Measurements from ENCODE around the gene LMX1A. TPM values are rescaled to one million over a fixed set of nuclear protein-coding genes. Genes with fewer than 3 reads are reported as not detected.

Gene LMX1A
- polyA plus RNA-seq, 1 donor from 2014 or later = 0.47 TPM

DNA sequence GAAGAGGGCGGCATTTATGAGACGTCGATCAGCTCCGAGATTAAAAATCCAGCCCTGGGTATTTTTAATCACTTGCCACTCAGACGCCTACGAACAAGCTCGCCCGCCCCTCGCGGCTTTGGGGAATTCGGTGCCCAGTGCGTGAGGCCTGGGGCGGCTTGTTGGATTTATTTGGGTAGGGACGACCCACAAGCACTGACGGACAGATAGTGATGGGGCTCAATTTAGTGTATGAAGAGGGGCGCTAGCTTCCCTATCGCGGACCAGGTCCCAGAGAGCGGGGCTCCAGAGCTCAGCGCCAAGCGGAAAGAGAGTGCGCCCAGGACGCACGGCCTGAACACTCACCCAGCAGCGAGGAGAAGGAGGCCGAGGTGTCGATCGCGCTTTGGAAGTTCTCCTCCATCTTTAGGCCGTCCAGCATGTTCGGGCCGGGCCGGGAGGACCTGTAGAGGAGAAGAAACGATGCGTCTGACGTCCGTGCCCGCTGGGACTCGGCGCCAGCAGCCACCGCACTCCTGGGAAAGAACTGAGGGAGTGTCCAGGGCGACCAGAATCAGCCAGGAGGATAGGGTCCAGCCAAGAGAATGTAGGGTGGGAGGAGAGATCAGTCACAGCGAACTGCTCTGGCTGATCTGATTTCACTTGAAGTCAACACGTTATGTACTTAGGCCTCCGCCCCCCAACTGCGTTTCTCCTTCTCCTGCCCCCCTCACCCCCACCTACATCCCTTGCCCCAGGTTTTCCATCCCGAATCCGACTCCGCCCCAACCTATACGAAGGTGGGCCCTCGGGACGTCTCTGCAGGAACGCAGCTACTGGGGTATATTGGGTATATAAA, 1.2 kb downstream of the LMX1A start:
- peak; percentile 63 for TF ChIP-seq EZH2 (IDR thresholded peaks at IDR 0.05; ENCODE audit: borderline replicate concordance, insufficient read depth, low read length, poor library complexity, severe bottlenecking)
- TF ChIP-seq, protein P1, sequence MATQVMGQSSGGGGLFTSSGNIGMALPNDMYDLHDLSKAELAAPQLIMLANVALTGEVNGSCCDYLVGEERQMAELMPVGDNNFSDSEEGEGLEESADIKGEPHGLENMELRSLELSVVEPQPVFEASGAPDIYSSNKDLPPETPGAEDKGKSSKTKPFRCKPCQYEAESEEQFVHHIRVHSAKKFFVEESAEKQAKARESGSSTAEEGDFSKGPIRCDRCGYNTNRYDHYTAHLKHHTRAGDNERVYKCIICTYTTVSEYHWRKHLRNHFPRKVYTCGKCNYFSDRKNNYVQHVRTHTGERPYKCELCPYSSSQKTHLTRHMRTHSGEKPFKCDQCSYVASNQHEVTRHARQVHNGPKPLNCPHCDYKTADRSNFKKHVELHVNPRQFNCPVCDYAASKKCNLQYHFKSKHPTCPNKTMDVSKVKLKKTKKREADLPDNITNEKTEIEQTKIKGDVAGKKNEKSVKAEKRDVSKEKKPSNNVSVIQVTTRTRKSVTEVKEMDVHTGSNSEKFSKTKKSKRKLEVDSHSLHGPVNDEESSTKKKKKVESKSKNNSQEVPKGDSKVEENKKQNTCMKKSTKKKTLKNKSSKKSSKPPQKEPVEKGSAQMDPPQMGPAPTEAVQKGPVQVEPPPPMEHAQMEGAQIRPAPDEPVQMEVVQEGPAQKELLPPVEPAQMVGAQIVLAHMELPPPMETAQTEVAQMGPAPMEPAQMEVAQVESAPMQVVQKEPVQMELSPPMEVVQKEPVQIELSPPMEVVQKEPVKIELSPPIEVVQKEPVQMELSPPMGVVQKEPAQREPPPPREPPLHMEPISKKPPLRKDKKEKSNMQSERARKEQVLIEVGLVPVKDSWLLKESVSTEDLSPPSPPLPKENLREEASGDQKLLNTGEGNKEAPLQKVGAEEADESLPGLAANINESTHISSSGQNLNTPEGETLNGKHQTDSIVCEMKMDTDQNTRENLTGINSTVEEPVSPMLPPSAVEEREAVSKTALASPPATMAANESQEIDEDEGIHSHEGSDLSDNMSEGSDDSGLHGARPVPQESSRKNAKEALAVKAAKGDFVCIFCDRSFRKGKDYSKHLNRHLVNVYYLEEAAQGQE (IDR thresholded peaks at IDR 0.05; ENCODE audit: borderline replicate concordance) = no peak
- TF ChIP-seq TAF1 (IDR thresholded peaks at IDR 0.05; ENCODE audit: low read depth) = no peak
- no peaks in the 10 kb centered on the region for H3K36me3 ChIP-seq (ENCODE audit: insufficient read depth, low read length)
- H3K9me3 ChIP-seq (ENCODE audit: low read length) = no peaks in the 10 kb centered on the region
- no peak overlapping the region for H3K27ac ChIP-seq (ENCODE audit: low read length)
- no peak overlapping the region for H3K4me2 ChIP-seq (ENCODE audit: low read length)
- H3K9me2 ChIP-seq (ENCODE audit: insufficient read depth, low read length) = no peaks in the 10 kb centered on the region
- H3K4me3 ChIP-seq (ENCODE audit: low read length) = peak overlapping the region; percentile 60
- H3K9ac ChIP-seq (ENCODE audit: low read length) = no peak overlapping the region
- H2AFZ ChIP-seq (ENCODE audit: low read depth, low read length) = no peak overlapping the region
- no peaks in the 10 kb centered on the region for H3F3A ChIP-seq (ENCODE audit: insufficient read depth, low read length, poor library complexity, severe bottlenecking)
- no peaks in the 10 kb centered on the region for H4K20me1 ChIP-seq (ENCODE audit: insufficient read depth)
- H3K79me2 ChIP-seq (replicated peaks; ENCODE audit: insufficient read depth, low read length) = no peaks in the 10 kb centered on the region
- peaks cover 96% of the 10 kb centered on the region for H3K27me3 ChIP-seq (ENCODE audit: insufficient read depth, low read depth, low read length)

DNA sequence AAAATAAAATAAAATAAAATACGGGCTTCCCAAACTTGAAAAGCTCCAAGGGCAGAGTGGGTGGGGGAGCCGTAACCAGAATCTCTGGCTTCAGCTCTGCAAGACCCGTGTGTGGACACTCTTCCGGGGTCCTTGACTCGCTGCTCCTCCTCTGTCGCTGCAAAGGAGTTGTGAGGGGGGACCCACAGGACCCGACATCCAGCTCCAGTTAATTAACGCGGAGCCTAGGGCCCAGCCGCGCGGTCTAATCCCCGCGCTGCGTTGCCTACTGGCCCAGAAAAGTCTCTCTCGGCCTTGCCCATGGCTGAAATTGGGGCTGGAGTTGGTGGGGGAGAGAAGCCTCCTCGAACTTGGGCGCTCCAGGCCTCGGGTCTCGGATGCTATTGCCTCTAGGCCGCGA, 1.8 kb downstream of the LMX1A start:
- TF ChIP-seq EZH2 (IDR thresholded peaks at IDR 0.05; ENCODE audit: borderline replicate concordance, insufficient read depth, low read length, poor library complexity, severe bottlenecking) = peak; percentile 76
- TF ChIP-seq, protein P1 (IDR thresholded peaks at IDR 0.05; ENCODE audit: borderline replicate concordance) = no peak
- TF ChIP-seq POLR2AphosphoS5 (IDR thresholded peaks at IDR 0.05) = no peak

More for the DNA sequence above, 1.8 kb downstream of the LMX1A start:
- Histone ChIP-seq H3F3A (ENCODE audit: insufficient read depth, low read length, poor library complexity, severe bottlenecking) (no peaks in the 10 kb centered on the region), H3K9ac (ENCODE audit: low read length) (no peak overlapping the region), H2AFZ (ENCODE audit: low read depth, low read length) (no peak overlapping the region), H3K27me3 (ENCODE audit: insufficient read depth, low read depth, low read length) (peaks cover 98% of the 10 kb centered on the region), H3K4me2 (ENCODE audit: low read length) (no peak overlapping the region), H3K9me2 (ENCODE audit: insufficient read depth, low read length) (no peaks in the 10 kb centered on the region), H3K36me3 (ENCODE audit: insufficient read depth, low read length) (no peaks in the 10 kb centered on the region), H4K20me1 (ENCODE audit: insufficient read depth) (no peaks in the 10 kb centered on the region), H3K27ac (ENCODE audit: low read length) (no peak overlapping the region), H3K4me3 (ENCODE audit: low read length) (no peak overlapping the region), H3K79me2 (replicated peaks; ENCODE audit: insufficient read depth, low read length) (no peaks in the 10 kb centered on the region), H3K9me3 (ENCODE audit: low read length) (no peaks in the 10 kb centered on the region)

Measured in neural cell (in vitro differentiated cells).